ENCODE results near the gene AIM2. TPM values are rescaled to one million over a fixed set of nuclear protein-coding genes. Genes with fewer than 3 reads are reported as not detected.
A peak's percentile ranks its signal among the peaks of the same experiment; 100 is the strongest.
"Not testable (repeated sequence)": the region's sequence is repeated elsewhere in the genome, so short reads cannot be mapped to it uniquely, and the experiment has no call there.

AIM2 gene
- total RNA-seq = 1 to 10 TPM; 1.8 to 6.6 TPM

GRCh38 chr1:159076438-159077119 is at the start of gene AIM2:
TSS of gene AIM2 (minus strand) at chr1:159076766. CDS start at chr1:159073499, 3,267 bp downstream.
- Mint-ChIP-seq H3K4me3 (peak within 1 kb of the TSS; percentile 81), H3K9me3 (no peaks in the 10 kb centered on the region), H3K27ac (peak within 1 kb of the TSS; percentile 96 to 97), H3K4me1 (ENCODE audit: low read depth in 2 of 2) (peaks cover 19 to 36% of the 10 kb centered on the region in 2 donors), H3K36me3 (no peaks in the 10 kb centered on the region), H3K27me3 (peaks cover 0 to 20% of the 10 kb centered on the region in 2 donors)
- DNase-seq (ENCODE audit: low spot score) (peak; percentile 65), ATAC-seq (peak; percentile 90 to 92)

GRCh38 chr1:159123587-159123986 is 47.0 kb upstream of the AIM2 start:
- H3K27me3 Mint-ChIP-seq = peaks cover 32 to 43% of the 10 kb centered on the region in 2 donors
- H3K27ac Mint-ChIP-seq = no peak overlapping the region
- H3K4me1 Mint-ChIP-seq (ENCODE audit: low read depth in 2 of 2) = peaks cover 0 to 8% of the 10 kb centered on the region in 2 donors
- no peak overlapping the region for H3K4me3 Mint-ChIP-seq
- no peak for DNase-seq (ENCODE audit: low spot score)
- peak in 1 of 2 donors; percentile 41 for ATAC-seq
- H3K9me3 Mint-ChIP-seq = no peaks in the 10 kb centered on the region
- H3K36me3 Mint-ChIP-seq = no peaks in the 10 kb centered on the region

- Mint-ChIP-seq H3K27ac (no peak overlapping the region), H3K36me3 (no peaks in the 10 kb centered on the region), H3K4me3 (no peak overlapping the region), H3K9me3 (no peaks in the 10 kb centered on the region), H3K27me3 (peaks cover 33 to 47% of the 10 kb centered on the region in 2 donors), H3K4me1 (ENCODE audit: low read depth in 2 of 2) (peaks cover 0 to 8% of the 10 kb centered on the region in 2 donors)
- ATAC-seq (no peak), DNase-seq (ENCODE audit: low spot score) (no peak)
These were observed 45.5 kb upstream of the AIM2 start for GRCh38 chr1:159122005-159122621.

DNA sequence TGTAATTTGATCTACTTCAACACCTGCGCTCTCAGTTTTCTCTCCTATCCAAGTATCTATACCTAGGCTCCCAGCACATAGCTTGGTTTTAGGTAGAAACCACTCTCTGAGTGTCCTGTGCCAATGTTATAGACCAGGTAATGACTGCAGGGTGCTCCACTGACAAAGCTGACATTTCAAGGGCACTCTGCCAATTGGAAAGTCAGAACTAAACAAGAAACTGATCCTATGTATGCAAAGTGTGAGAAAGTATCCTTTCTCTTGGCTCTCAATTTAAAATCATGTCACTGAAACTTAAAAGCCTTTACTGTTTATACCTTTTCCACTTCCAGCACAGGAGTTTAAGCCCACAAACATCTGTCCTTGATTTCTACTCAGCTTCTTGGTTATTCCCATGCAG is 45.0 kb upstream of the AIM2 start:
- Mint-ChIP-seq H3K9me3 (no peaks in the 10 kb centered on the region), H3K4me3 (no peak overlapping the region), H3K4me1 (ENCODE audit: low read depth in 2 of 2) (peaks cover 0 to 8% of the 10 kb centered on the region in 2 donors), H3K27me3 (peaks cover 37 to 53% of the 10 kb centered on the region in 2 donors), H3K27ac (no peak overlapping the region), H3K36me3 (no peaks in the 10 kb centered on the region)
- ATAC-seq = no peak
- DNase-seq (ENCODE audit: low spot score) = no peak

DNA sequence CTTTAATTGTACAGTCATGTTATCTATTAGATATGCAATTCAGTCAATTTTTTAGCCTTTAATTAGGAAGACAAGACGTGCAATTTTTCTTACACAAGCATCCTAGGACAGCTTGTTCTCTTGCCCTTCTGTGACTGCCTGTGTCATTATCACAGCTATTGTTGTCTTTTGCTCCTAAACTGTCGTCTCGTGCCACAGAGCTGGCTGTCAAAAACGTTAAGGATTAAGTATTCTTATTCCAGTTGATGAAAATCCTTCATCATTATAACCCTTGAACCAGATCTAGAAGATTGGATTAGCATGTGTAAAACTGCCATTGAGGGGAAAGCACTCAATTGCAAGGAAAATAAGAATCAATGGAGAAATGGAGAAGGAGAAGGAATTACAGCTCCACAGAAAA is 43.8 kb upstream of the AIM2 start:
- Mint-ChIP-seq H3K36me3 (no peaks in the 10 kb centered on the region), H3K4me3 (no peak overlapping the region), H3K27me3 (peaks cover 37 to 50% of the 10 kb centered on the region in 2 donors), H3K9me3 (no peaks in the 10 kb centered on the region), H3K4me1 (ENCODE audit: low read depth in 2 of 2) (peaks cover 0 to 8% of the 10 kb centered on the region in 2 donors), H3K27ac (no peak overlapping the region)
- DNase-seq (ENCODE audit: low spot score) (no peak), ATAC-seq (no peak)

- no peak for DNase-seq (ENCODE audit: low spot score)
- no peak overlapping the region for H3K27ac Mint-ChIP-seq
- H3K36me3 Mint-ChIP-seq = no peaks in the 10 kb centered on the region
- no peak overlapping the region for H3K4me3 Mint-ChIP-seq
- ATAC-seq = no peak
- H3K4me1 Mint-ChIP-seq (ENCODE audit: low read depth in 2 of 2) = no peaks in the 10 kb centered on the region
- no peaks in the 10 kb centered on the region for H3K9me3 Mint-ChIP-seq
- peaks cover 23 to 39% of the 10 kb centered on the region in 2 donors for H3K27me3 Mint-ChIP-seq
These were observed 37.2 kb upstream of the AIM2 start for GRCh38 chr1:159113596-159114433.

DNA sequence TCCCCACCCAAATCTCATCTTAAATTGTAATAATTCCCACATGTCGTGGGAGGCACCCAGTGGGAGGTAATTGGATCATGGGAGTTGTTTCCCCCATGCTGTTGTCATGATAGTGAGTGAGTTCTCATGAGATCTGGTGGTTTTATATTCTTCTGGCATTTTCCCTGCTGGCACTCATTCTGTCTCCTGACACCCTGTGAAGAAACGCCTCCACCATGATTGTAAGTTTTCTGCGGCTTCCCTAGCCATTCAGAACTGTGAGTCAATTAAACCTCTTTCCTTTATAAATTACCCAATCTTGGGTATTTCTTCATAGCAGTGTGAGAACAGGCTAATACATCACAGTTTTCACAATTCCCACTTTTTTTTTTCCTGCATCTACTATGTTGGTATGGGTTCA is 26.5 kb upstream of the AIM2 start:
- DNase-seq (ENCODE audit: low spot score); H3K4me1 Mint-ChIP-seq (ENCODE audit: low read depth in 2 of 2); H3K9me3 Mint-ChIP-seq; H3K36me3 Mint-ChIP-seq; H3K4me3 Mint-ChIP-seq; ATAC-seq; H3K27ac Mint-ChIP-seq: not testable (repeated sequence)
- peaks cover 40 to 42% of the 10 kb centered on the region in 2 donors for H3K27me3 Mint-ChIP-seq

DNA sequence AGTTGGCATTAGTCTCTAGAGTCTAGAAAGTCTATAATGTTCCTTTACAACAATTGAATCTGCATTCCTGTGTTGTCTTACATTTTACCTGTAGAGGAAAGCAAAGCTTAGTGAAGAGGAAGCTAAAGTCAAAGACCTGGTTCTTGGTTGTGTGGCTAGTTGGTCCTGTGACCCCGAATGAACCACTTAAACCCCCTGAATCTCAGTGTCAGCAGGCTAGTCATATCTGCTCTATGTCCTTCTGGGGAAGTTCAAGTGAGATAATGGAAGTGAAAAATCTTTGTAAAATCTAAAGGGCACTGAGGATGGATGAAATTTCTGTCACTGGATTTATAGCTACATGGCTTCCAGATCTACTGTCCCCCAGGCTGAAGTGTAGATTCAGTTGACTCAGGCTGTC is 24.0 kb upstream of the AIM2 start:
- Mint-ChIP-seq H3K4me3 (no peak overlapping the region), H3K9me3 (no peaks in the 10 kb centered on the region), H3K4me1 (ENCODE audit: low read depth in 2 of 2) (no peaks in the 10 kb centered on the region), H3K36me3 (no peaks in the 10 kb centered on the region), H3K27ac (no peak overlapping the region), H3K27me3 (peaks cover 29 to 36% of the 10 kb centered on the region in 2 donors)
- DNase-seq (ENCODE audit: low spot score) = no peak
- ATAC-seq = no peak

DNA sequence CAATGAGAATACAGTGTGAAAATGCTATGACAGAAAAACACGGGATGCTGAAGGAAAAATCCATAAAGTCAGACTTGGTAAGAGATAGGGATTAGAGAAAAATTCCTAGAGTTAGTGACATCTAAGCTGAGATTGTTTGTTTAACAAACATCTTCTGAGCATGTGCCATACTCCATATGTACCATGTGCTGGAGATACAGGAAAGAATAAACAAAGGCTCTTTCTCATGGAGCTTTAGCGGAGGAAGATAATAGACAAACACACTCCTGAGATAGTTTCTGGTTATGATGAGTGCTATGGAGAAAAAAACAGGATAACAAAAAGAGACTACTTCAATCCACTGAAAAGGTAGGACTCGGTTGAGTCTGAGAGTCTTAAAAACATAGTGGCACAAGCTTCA is 22.0 kb upstream of the AIM2 start:
- H3K4me3 Mint-ChIP-seq = no peak overlapping the region
- ATAC-seq (no peak), DNase-seq (ENCODE audit: low spot score) (no peak)
- no peak overlapping the region for H3K27ac Mint-ChIP-seq
- H3K9me3 Mint-ChIP-seq = no peaks in the 10 kb centered on the region
- H3K4me1 Mint-ChIP-seq (ENCODE audit: low read depth in 2 of 2) = no peaks in the 10 kb centered on the region
- H3K36me3 Mint-ChIP-seq = no peaks in the 10 kb centered on the region
- H3K27me3 Mint-ChIP-seq = peaks cover 28 to 36% of the 10 kb centered on the region in 2 donors

GRCh38 chr1:159092036-159092760 is 15.6 kb upstream of the AIM2 start:
- no peak for DNase-seq (ENCODE audit: low spot score)
- Mint-ChIP-seq H3K9me3 (no peaks in the 10 kb centered on the region), H3K4me3 (peak overlapping the region; percentile 61), H3K27ac (peak overlapping the region; percentile 87), H3K36me3 (no peaks in the 10 kb centered on the region), H3K27me3 (peaks cover under 1 to 4% of the 10 kb centered on the region in 2 donors), H3K4me1 (ENCODE audit: low read depth in 2 of 2) (peaks cover 20 to 47% of the 10 kb centered on the region in 2 donors)
- ATAC-seq = peak; percentile 66 to 73

DNA sequence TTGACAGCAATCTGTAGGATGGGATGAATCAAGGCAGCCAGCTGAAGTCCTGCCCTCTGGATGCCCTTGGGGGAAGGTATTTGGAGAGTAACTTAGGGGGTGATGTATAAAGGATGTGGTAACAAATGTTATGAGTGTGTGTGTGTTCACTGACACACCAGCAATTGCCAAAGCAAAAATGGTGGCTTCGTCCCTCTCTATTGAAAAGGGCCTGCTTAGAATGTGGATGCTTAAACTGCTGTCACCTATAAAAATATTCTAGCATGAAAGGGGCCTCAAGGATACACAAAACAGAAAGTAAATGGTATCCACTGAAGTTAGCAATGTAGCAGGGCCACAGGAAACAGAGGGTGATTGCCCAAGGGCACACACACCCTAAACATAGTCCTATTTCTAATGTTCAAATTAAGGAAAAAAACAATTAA is 15.1 kb upstream of the AIM2 start:
- no peaks in the 10 kb centered on the region for H3K36me3 Mint-ChIP-seq
- peak overlapping the region; percentile 87 for H3K27ac Mint-ChIP-seq
- H3K4me1 Mint-ChIP-seq (ENCODE audit: low read depth in 2 of 2) = peaks cover 20 to 50% of the 10 kb centered on the region in 2 donors
- ATAC-seq = peak; percentile 87 to 90
- peak; percentile 61 for DNase-seq (ENCODE audit: low spot score)
- H3K27me3 Mint-ChIP-seq = peaks cover 0 to 7% of the 10 kb centered on the region in 2 donors
- no peaks in the 10 kb centered on the region for H3K9me3 Mint-ChIP-seq
- H3K4me3 Mint-ChIP-seq = peak overlapping the region; percentile 61

- Mint-ChIP-seq H3K36me3 (no peaks in the 10 kb centered on the region), H3K27me3 (peaks cover 0 to 7% of the 10 kb centered on the region in 2 donors), H3K4me1 (ENCODE audit: low read depth in 2 of 2) (peaks cover 20 to 50% of the 10 kb centered on the region in 2 donors), H3K27ac (peak overlapping the region; percentile 87), H3K4me3 (peak overlapping the region; percentile 61), H3K9me3 (no peaks in the 10 kb centered on the region)
- ATAC-seq = no peak
- no peak for DNase-seq (ENCODE audit: low spot score)
These were observed 14.6 kb upstream of the AIM2 start for GRCh38 chr1:159091180-159091560.

Measured in natural killer cell treated with Interleukin-12 subunit alpha and Interleukin-12 subunit beta and Interleukin-15 and Interleukin-18, amount 100 ng/mL, for 72 hours (primary cell).